Liver (tissue), 9 donors: ENCODE data around the gene USP47. TPM values are rescaled to one million over a fixed set of nuclear protein-coding genes. Genes with fewer than 3 reads are reported as not detected.

Experiments used
- DNase-seq: peaks from one replicate; pipeline ENCODE4 v3.0.0-alpha.2; 2017; ENCODE audit warnings: low spot score
- H3K27ac ChIP-seq, 2 donors: one replicate each; pipeline ENCODE4 v1.7.0; 2013; ENCODE audit warnings: inconsistent platforms in 2 of 2, low read length in 2 of 2, control low read depth in 1 of 2, low read depth in 1 of 2, mild to moderate bottlenecking in 1 of 2
- H3K27me3 ChIP-seq, 4 donors: one replicate each; pipeline versions ENCODE4 v1.6.1 to v1.7.0; 2013; ENCODE audit warnings: low read length in 3 of 4, inconsistent platforms in 1 of 4, mild to moderate bottlenecking in 1 of 4, moderate library complexity in 1 of 4; ENCODE audit not compliant: control insufficient read depth in 4 of 4, insufficient read depth in 4 of 4
- H3K36me3 ChIP-seq, 4 donors: one replicate each; pipeline versions ENCODE4 v1.6.1 to v1.7.0; 2013; ENCODE audit warnings: low read length in 3 of 4, mild to moderate bottlenecking in 3 of 4, low read depth in 1 of 4, moderate library complexity in 1 of 4; ENCODE audit not compliant: control insufficient read depth in 4 of 4, insufficient read depth in 3 of 4
- H3K4me1 ChIP-seq, 4 donors: one replicate each; pipeline versions ENCODE4 v1.6.1 to v1.7.0; 2013; ENCODE audit warnings: low read length in 3 of 4, mild to moderate bottlenecking in 3 of 4, moderate library complexity in 1 of 4; ENCODE audit not compliant: control insufficient read depth in 4 of 4, insufficient read depth in 4 of 4
- H3K4me3 ChIP-seq, 3 donors: one replicate each; pipeline versions ENCODE4 v1.6.1 to v1.7.0; 2013; ENCODE audit warnings: low read length in 3 of 3, control low read depth in 1 of 3, low read depth in 1 of 3, mild to moderate bottlenecking in 1 of 3
- H3K9ac ChIP-seq, 2 donors: one replicate each; pipeline ENCODE4 v1.7.0; 2013; ENCODE audit warnings: low read length in 2 of 2, mild to moderate bottlenecking in 2 of 2, moderate library complexity in 2 of 2, control low read depth in 1 of 2, low read depth in 1 of 2
- H3K9me3 ChIP-seq, 4 donors: one replicate each; pipeline versions ENCODE4 v1.6.1 to v1.7.0; 2013; ENCODE audit warnings: low read length in 3 of 4; ENCODE audit not compliant: control insufficient read depth in 4 of 4
- ATF3 ChIP-seq: IDR thresholded peaks from 2 replicates; pipeline ENCODE4 v1.6.1; 2016; ENCODE audit warnings: antibody characterized with exemption
- CTCF ChIP-seq: fragments of 150-350 bp; IDR thresholded peaks from 2 replicates; pipeline ENCODE4 v1.5.1; 2017; ENCODE audit warnings: improper control_type of control experiment, low read depth, low read length; ENCODE audit not compliant: missing input control
- EGR1 ChIP-seq, 2 donors: IDR thresholded peaks; 2 replicates each; pipeline ENCODE4 v1.6.1; 2016 to 2018; ENCODE audit warnings: antibody characterized with exemption in 2 of 2, low read depth in 2 of 2
- FOXA1 ChIP-seq: IDR thresholded peaks from 2 replicates; pipeline ENCODE4 v1.6.1; 2016; ENCODE audit warnings: antibody characterized with exemption
- FOXA2 ChIP-seq: IDR thresholded peaks from 2 replicates; pipeline ENCODE4 v1.6.1; 2016; ENCODE audit warnings: antibody characterized with exemption
- GABPA ChIP-seq, 2 donors: IDR thresholded peaks in 1 of 2; conservative IDR thresholded peaks in 1 of 2; 2 replicates each; pipeline ENCODE4 v1.6.1; 2016; ENCODE audit warnings: antibody characterized with exemption in 2 of 2, mild to moderate bottlenecking in 1 of 2, moderate library complexity in 1 of 2
- HNF4A ChIP-seq, 2 donors: conservative IDR thresholded peaks; 2 replicates each; pipeline ENCODE4 v1.6.1; 2016; ENCODE audit warnings: antibody characterized with exemption in 2 of 2, mild to moderate bottlenecking in 2 of 2
- HNF4G ChIP-seq: IDR thresholded peaks from 2 replicates; pipeline ENCODE4 v1.6.1; 2016; ENCODE audit warnings: antibody characterized with exemption
- JUND ChIP-seq, 2 donors: IDR thresholded peaks; 2 replicates each; pipeline ENCODE4 v1.6.1; 2016; ENCODE audit warnings: antibody characterized with exemption in 2 of 2
- MAX ChIP-seq: IDR thresholded peaks from 2 replicates; pipeline ENCODE4 v1.6.1; 2016; ENCODE audit warnings: antibody characterized with exemption
- NR2F2 ChIP-seq: IDR thresholded peaks from 2 replicates; pipeline ENCODE4 v1.6.1; 2016; ENCODE audit warnings: antibody characterized with exemption
- RAD21 ChIP-seq, 2 donors: IDR thresholded peaks; 2 replicates each; pipeline ENCODE4 v1.6.1; 2016; ENCODE audit warnings: antibody characterized with exemption in 2 of 2, mild to moderate bottlenecking in 2 of 2
- REST ChIP-seq: IDR thresholded peaks from 2 replicates; pipeline ENCODE4 v1.6.1; 2016; ENCODE audit warnings: antibody characterized with exemption, mild to moderate bottlenecking
- RXRA ChIP-seq, 2 donors: IDR thresholded peaks; 2 replicates each; pipeline ENCODE4 v1.6.1; 2017 to 2018; ENCODE audit warnings: antibody characterized with exemption in 2 of 2, mild to moderate bottlenecking in 1 of 2
- SP1 ChIP-seq: IDR thresholded peaks from 2 replicates; pipeline ENCODE4 v1.6.1; 2018; ENCODE audit warnings: antibody characterized with exemption, mild to moderate bottlenecking
- TAF1 ChIP-seq: conservative IDR thresholded peaks from 2 replicates; pipeline ENCODE4 v1.6.1; 2016; ENCODE audit warnings: antibody characterized with exemption, mild to moderate bottlenecking
- YY1 ChIP-seq: IDR thresholded peaks from 2 replicates; pipeline ENCODE4 v1.6.1; 2016; ENCODE audit warnings: antibody characterized with exemption, mild to moderate bottlenecking
- ZBTB33 ChIP-seq: IDR thresholded peaks from 2 replicates; pipeline ENCODE4 v1.6.1; 2016; ENCODE audit warnings: antibody characterized with exemption
- WGBS: extraction: QIAGEN DNeasy Blood & Tissue Kit; methylation state at CpG from one replicate; pipeline ENCODE4 v1.1.7; 2013; 5-methylcytosine and 5-hydroxymethylcytosine counted together
- polyA plus RNA-seq, 2 donors: library from polyadenylated mRNA; stranded (reverse) in 1 of 2; unstranded in 1 of 2; fragments of 200-250 nt in 1 of 2; fragments of >200 nt in 1 of 2; fragmentation: Nextera tagmentation in 1 of 2; extraction: Ambion mirVana in 1 of 2; gene quantifications; one replicate each; pipeline versions ENCODE4 v1.2.1 to v1.2.3, GENCODE V29; 2013 to 2015
- total RNA-seq, 2 donors: library from RNA; depleted of rRNA; stranded (reverse); fragments of >200 nt; gene quantifications; one replicate each; pipeline ENCODE4 v1.2.3, GENCODE V29; 2014
- donor health status: healthy.
- donor health status: healthy.
- donor health status: healthy.
- donor health status: healthy.
- donor health status: healthy.

The USP47 gene
- total and polyA plus RNA-seq, 4 donors, result 14.9 to 55.1 (median 32.2) TPM

- H3K27ac ChIP-seq, result no peak overlapping the region
- 88% methylated on average over 2 of the region's 2 CpGs for WGBS
- DNase-seq, result no peak
- no peak overlapping the region for H3K9ac ChIP-seq
- H3K9me3 ChIP-seq, result no peaks in the 10 kb centered on the region
- no peak overlapping the region for H3K4me3 ChIP-seq
- H3K36me3 ChIP-seq, result peaks cover 4 to 38% (median 15%) of the 10 kb centered on the region in 4 donors
- no peaks in the 10 kb centered on the region for H3K27me3 ChIP-seq
- TF ChIP-seq SP1 (no peak), YY1 (no peak), RXRA (IDR thresholded peaks at IDR 0.05) (no peak), REST (no peak), NR2F2 (no peak), EGR1 (IDR thresholded peaks at IDR 0.05; ENCODE audit: low read depth in 2 of 2) (no peak)
- H3K4me1 ChIP-seq, result no peaks in the 10 kb centered on the region
These were observed 88.1 kb downstream of the USP47 start for GRCh38 chr11:11929920-11930319.

GRCh38 chr11:11931461-11932055 is 89.8 kb downstream of the USP47 start:
- no peak overlapping the region for H3K4me3 ChIP-seq
- no peak overlapping the region for H3K9ac ChIP-seq
- WGBS, result 55% methylated on average over 5 of the region's 5 CpGs
- H3K27ac ChIP-seq, result no peak overlapping the region
- TF ChIP-seq RAD21 (IDR thresholded peaks at IDR 0.05) (peak; percentile 96), REST (no peak), EGR1 (IDR thresholded peaks at IDR 0.05; ENCODE audit: low read depth in 2 of 2) (peak in 1 of 2 donors; percentile 17), HNF4G (no peak), TAF1 (no peak), YY1 (no peak), RXRA (IDR thresholded peaks at IDR 0.05) (peak in 1 of 2 donors; percentile 32), ZBTB33 (no peak), SP1 (no peak), ATF3 (no peak), JUND (IDR thresholded peaks at IDR 0.05) (no peak), CTCF (peak; percentile 70), HNF4A (conservative IDR thresholded peaks at IDR 0.05) (peak; percentile 7 to 20), FOXA1 (no peak), GABPA (IDR thresholded peaks at IDR 0.05 in 1 of 2, conservative IDR thresholded peaks at IDR 0.05 in 1 of 2) (no peak), MAX (no peak), FOXA2 (no peak), NR2F2 (no peak)
- H3K27me3 ChIP-seq, result no peaks in the 10 kb centered on the region
- no peaks in the 10 kb centered on the region for H3K9me3 ChIP-seq
- no peak for DNase-seq
- H3K4me1 ChIP-seq, result no peaks in the 10 kb centered on the region
- H3K36me3 ChIP-seq, result peaks cover 4 to 41% (median 17%) of the 10 kb centered on the region in 4 donors
